AG04449 (cell line): ENCODE data around the gene SYS1.
A peak's percentile ranks its signal among the peaks of the same experiment; 100 is the strongest.

Source experiments
- CTCF ChIA-PET: fragments of 350-600 bp; formaldehyde crosslinking; extraction: SDS; loops from one replicate; lab custom pipeline; 2021; ENCODE audit warnings: antibody characterized with exemption; lab: Yijun Ruan, JAX
- POLR2A ChIA-PET: fragments of 400-600, 350-600 bp; formaldehyde crosslinking; extraction: SDS; loops from one replicate; lab custom pipeline; 2020; ENCODE audit warnings: antibody characterized with exemption, inconsistent platforms; lab: Yijun Ruan, JAX
- DNase-seq: peaks from one replicate; pipeline ENCODE4 v3.0.0-alpha.2; 2010; ENCODE audit warnings: low read depth, low spot score
- H3K4me3 ChIP-seq: 2 replicates; pipeline ENCODE4 v1.5.1; 2011; ENCODE audit warnings: low read depth, mild to moderate bottlenecking, control low read depth, low read length
- TF ChIP-seq, protein P1 (sequence below): IDR thresholded peaks from one replicate; pipeline ENCODE4 v1.5.1; 2011; ENCODE audit warnings: mild to moderate bottlenecking, moderate library complexity, low read length, control low read depth, inconsistent platforms; ENCODE audit not compliant: insufficient read depth; ENCODE audit errors: missing control alignments

SYS1 gene

DNA sequence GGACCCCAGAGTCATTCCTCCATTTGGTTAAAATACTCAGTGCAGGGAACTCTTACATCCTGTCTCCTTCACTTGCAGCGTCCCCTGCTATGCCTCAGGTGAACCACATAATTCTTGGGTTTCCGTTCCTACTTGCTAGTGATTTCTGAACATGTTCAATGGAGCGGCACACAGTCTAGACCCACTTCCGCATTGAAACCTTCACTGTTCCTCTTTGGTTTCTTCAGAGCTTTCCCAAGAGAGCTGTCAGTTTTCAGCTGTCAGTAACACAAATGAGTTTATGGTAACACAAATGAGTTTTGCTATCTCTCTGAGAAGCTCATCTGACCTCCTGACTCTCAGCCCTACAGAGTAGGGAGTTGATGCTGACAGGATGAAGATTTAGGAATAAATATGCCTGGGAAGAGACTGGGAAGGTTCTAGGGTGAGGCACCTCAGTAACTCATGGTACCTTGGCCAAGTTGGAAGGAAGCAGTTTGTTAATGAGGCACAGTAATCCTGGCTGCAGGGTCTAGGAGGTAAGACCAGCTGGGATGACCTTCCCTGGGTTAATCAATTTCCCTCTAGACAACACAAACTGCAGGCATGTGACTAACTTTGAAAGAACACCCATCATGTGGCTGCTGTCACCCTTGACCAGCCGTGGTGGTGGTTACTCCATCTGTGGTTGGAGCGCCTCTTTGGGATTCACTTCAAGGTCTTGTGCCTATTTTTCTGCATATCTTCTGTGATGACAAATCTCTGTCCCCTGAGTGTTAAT is 5.4 kb downstream of the SYS1 start:
- POLR2A ChIA-PET: interaction anchor here (1.3 kb wide), 1 partner anchor 20 kb away, joined by 3 read pairs; no protein-coding TSS in a partner anchor
- CTCF ChIA-PET: interaction anchor here (1.0 to 11.8 kb wide), 9 partner anchors 16 to 403 kb away, joined by 3 to 178 read pairs (median 4); no protein-coding TSS in a partner anchor

DNA sequence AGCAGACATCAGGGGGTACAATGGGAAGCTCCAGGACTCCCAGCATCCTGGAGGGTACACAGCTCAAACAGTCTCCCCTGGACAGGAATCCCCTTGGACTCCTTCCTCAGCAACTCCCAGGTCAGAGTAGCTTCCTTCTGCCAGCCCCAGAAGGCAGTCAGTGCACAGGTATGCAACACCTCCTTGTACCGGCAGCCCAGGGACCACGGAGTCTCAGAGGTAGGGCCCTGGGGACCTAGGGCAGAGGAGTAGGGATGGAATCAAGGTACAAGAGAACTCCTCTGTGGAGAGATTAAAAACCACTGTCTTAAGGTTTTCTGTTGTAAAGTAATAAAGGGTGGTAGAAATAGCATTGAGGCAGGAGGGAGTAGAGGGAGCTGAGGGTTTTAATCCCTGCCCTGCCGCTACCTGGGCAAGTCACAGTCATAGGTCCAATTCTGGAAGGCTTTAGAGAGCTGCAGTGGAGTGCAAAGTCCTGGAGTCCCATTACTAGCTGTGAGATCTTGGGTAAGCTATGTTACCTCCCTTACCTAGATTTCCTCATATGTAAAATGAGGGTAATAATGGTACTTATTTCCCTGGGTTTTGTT is 7.7 kb downstream of the SYS1 start:
- H3K4me3 ChIP-seq: no peak overlapping the region
- TF ChIP-seq, protein P1, sequence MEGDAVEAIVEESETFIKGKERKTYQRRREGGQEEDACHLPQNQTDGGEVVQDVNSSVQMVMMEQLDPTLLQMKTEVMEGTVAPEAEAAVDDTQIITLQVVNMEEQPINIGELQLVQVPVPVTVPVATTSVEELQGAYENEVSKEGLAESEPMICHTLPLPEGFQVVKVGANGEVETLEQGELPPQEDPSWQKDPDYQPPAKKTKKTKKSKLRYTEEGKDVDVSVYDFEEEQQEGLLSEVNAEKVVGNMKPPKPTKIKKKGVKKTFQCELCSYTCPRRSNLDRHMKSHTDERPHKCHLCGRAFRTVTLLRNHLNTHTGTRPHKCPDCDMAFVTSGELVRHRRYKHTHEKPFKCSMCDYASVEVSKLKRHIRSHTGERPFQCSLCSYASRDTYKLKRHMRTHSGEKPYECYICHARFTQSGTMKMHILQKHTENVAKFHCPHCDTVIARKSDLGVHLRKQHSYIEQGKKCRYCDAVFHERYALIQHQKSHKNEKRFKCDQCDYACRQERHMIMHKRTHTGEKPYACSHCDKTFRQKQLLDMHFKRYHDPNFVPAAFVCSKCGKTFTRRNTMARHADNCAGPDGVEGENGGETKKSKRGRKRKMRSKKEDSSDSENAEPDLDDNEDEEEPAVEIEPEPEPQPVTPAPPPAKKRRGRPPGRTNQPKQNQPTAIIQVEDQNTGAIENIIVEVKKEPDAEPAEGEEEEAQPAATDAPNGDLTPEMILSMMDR: no peak
- CTCF ChIA-PET: interaction anchor here (1.1 to 11.8 kb wide), 9 partner anchors 9 to 400 kb away, joined by 3 to 191 read pairs (median 7); partner anchors contain the start of gene SYS1
- POLR2A ChIA-PET: no interaction called here
- DNase-seq: no peak

More for the DNA sequence above, 5.4 kb downstream of the SYS1 start:
- no peak for DNase-seq
- H3K4me3 ChIP-seq: no peak overlapping the region
- TF ChIP-seq, protein P1: no peak

DNA sequence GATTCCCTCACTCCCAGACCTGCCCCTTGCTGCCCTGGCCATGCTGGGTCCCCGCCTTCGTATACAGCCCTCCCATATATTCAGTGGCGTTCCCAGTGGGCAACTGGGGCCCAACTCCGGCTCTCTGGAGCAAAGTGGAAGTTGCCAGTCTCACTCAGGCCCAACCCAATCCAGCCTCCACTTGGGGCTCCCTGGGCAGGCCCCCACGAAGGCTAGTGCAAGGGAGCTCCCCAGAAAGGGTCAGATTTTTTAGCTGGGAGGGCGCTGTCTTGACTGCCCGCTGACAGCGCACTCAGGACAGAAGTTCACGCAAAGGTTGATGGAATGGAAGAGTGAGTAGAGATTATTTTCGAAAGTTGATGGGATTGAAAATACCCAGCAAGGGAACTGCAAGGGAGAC is 9.3 kb downstream of the SYS1 start:
- H3K4me3 ChIP-seq: no peak overlapping the region
- POLR2A ChIA-PET: interaction anchor here (0.6 to 2.0 kb wide), 3 partner anchors 35 to 407 kb away, joined by 3 to 10 read pairs (median 7); no protein-coding TSS in a partner anchor
- CTCF ChIA-PET: interaction anchor here (0.8 to 11.8 kb wide), 15 partner anchors 10 to 398 kb away, joined by 3 to 191 read pairs (median 11); partner anchors contain the start of genes DBNDD2 and SYS1
- TF ChIP-seq, protein P1: no peak
- no peak for DNase-seq

DNA sequence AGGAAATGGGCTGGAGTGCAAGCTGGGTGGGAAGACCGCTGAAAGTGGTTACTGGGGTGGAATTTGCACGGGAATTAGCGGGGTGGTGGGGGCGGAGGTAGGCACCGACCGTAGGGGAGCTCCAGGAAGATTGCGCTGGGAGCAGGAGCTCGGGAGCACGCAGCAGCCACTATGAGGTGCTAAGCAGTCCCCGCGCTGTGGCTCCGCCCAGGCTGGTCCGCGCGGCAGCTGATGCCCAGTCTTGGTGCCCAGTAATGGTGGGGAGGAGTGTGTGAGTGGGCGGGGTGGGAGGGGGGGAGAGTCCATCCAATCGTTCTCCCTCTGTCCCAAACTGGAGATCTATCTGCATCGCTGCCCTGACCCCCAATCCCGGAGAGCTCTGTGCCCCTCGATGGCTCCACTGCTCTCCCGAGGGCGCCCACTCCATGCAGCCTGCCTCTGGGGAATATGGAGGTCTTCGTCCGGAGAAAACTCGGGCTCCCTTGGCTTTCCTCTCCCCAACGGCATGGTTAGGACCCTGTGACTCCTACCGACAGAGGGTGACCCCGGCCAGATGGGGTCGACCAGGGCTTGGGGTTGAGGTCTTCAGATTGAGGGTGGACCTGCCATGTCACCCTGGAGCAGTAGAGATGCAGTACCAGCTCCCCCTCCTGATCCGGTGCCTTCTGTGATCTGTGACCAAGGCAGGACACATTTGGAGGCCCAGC is 9.8 kb downstream of the SYS1 start:
- DNase-seq: no peak
- POLR2A ChIA-PET: interaction anchor here (0.6 to 2.0 kb wide), 4 partner anchors 9 to 406 kb away, joined by 3 to 10 read pairs (median 6); no protein-coding TSS in a partner anchor
- TF ChIP-seq, protein P1: no peak
- CTCF ChIA-PET: interaction anchor here (0.8 to 11.8 kb wide), 22 partner anchors 11 to 398 kb away, joined by 3 to 191 read pairs (median 10); partner anchors contain the start of genes DBNDD2 and SYS1
- H3K4me3 ChIP-seq: no peak overlapping the region

DNA sequence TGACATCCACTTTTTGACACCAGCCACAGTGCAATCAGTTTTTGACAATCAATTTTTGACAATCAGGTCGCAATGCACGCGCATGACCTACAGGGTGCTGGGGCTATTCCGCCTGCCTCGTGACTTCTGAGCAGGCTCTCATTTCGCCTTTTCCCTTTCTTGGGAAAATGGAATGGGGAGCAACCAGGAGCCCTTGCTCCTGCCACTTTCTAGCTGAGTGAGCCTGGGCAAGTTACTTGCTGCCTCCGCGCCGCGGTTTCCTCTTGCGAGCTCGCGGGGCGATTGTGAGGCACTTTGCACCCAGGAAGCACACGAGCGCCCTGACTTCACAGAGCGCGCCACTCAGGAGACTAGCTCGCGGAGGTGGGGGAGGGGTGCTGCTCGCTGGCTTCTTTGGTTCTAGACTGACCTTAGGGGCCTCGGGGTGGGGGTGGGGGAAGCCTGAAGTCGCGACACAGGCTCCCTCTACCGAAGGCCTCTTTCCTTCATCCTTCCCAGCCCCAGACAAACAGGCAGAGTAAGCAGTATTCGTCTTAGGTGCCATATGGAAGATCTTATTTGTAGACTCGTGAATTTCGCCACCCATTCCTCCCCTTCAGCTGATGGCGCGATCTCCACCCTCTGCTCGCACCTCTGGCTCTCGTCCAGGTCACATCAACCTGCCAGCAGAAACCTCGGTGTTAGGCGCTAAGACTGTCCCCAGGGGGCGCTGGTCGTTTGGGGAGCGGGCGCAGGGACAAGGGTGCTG is 10.6 kb downstream of the SYS1 start:
- H3K4me3 ChIP-seq: peak overlapping the region; percentile 55
- ChIA-PET POLR2A (interaction anchor here (0.7 to 2.0 kb wide), 6 partner anchors 10 to 180 kb away, joined by 3 to 10 read pairs (median 5); no protein-coding TSS in a partner anchor), CTCF (interaction anchor here (0.5 to 11.8 kb wide), 40 partner anchors 12 to 401 kb away, joined by 3 to 191 read pairs (median 6); partner anchors contain the start of genes DBNDD2, PIGT and SYS1)
- TF ChIP-seq, protein P1: peak; percentile 95
- DNase-seq: no peak
